Suprapubic skin (tissue), 4 donors: ENCODE results near the gene CDK11B. TPM values are rescaled to one million over a fixed set of nuclear protein-coding genes. Genes with fewer than 3 reads are reported as not detected.

Source experiments
- DNase-seq, 2 donors: peaks; one replicate each; pipeline ENCODE4 v3.0.0-alpha.2; 2019; ENCODE audit warnings: low spot score in 2 of 2
- H3K27ac ChIP-seq: fragments of 200-600 bp; sonication (generic); one replicate; pipeline ENCODE4 v1.5.1; 2019
- H3K27me3 ChIP-seq: fragments of 200-600 bp; sonication (generic); one replicate; pipeline ENCODE4 v1.5.1; 2019
- H3K36me3 ChIP-seq: fragments of 200-600 bp; sonication (generic); one replicate; pipeline ENCODE4 v1.5.1; 2019
- H3K4me1 ChIP-seq: fragments of 200-600 bp; sonication (generic); one replicate; pipeline ENCODE4 v1.5.1; 2019
- H3K4me3 ChIP-seq: fragments of 200-600 bp; sonication (generic); one replicate; pipeline ENCODE4 v1.5.1; 2019; ENCODE audit warnings: mild to moderate bottlenecking
- H3K9me3 ChIP-seq: fragments of 200-600 bp; sonication (generic); one replicate; pipeline ENCODE4 v1.5.1; 2019
- CTCF ChIP-seq, 2 donors: fragments of 200-600 bp in 1 of 2; fragments of 450-650 bp in 1 of 2; sonication (generic) in 1 of 2; IDR thresholded peaks; one replicate each; pipeline ENCODE4 v1.5.1; 2016 to 2019; ENCODE audit warnings: antibody characterized with exemption in 2 of 2, mild to moderate bottlenecking in 1 of 2, moderate library complexity in 1 of 2
- EP300 ChIP-seq: sonication (generic); formaldehyde crosslinking; IDR thresholded peaks from one replicate; pipeline ENCODE4 v1.6.1; 2017; ENCODE audit warnings: antibody characterized with exemption
- POLR2A ChIP-seq, 2 donors: fragments of 450-650 bp; IDR thresholded peaks; one replicate each; pipeline ENCODE4 v1.6.1; 2017; ENCODE audit warnings: antibody characterized with exemption in 2 of 2, mild to moderate bottlenecking in 2 of 2, moderate library complexity in 2 of 2
- POLR2AphosphoS5 ChIP-seq, 3 donors: sonication (generic); formaldehyde crosslinking; IDR thresholded peaks; one replicate each; pipeline ENCODE4 v1.6.1; 2017; ENCODE audit warnings: antibody characterized with exemption in 3 of 3
- WGBS: methylation state at CpG from one replicate; pipeline ENCODE4 v1.1.5; 2018; 5-methylcytosine and 5-hydroxymethylcytosine counted together
- total RNA-seq, 4 donors: library from RNA; depleted of rRNA; stranded (reverse); fragments of >200 nt; gene quantifications; one replicate each; pipeline ENCODE4 v1.1.0, GENCODE V29; 2016

CDK11B gene
- total RNA-seq, 4 donors from 2014 or later = 18.1 to 28.6 (median 23.3) TPM

DNA sequence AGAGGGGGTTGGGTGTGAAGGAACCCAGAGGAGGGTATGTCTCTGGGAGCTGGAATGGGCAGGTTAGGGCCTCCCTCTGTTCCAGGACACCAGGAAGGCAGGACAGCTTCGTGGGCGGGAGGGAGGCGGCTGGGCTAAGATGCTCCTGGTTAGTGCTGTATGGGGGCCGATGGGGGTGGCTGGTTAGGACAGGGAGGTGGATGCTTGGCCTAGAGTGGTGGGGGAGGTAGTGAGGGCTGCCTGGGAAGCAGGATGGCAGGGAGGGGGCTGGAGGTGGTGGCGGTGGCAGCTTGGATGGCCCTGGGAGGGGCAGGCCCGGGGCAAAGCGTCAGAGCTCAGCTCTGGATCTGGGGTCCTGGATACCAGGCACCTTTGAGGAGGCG, 33.0 kb downstream of the CDK11B start:
- no peak overlapping the region for H3K27ac ChIP-seq
- peaks cover 9% of the 10 kb centered on the region for H3K36me3 ChIP-seq
- DNase-seq = peak in 1 of 2 donors; percentile 72
- peaks cover 44% of the 10 kb centered on the region for H3K4me1 ChIP-seq
- no peak for TF ChIP-seq POLR2AphosphoS5 (IDR thresholded peaks at IDR 0.05)
- no peak for TF ChIP-seq CTCF (IDR thresholded peaks at IDR 0.05)
- no peak for TF ChIP-seq POLR2A (IDR thresholded peaks at IDR 0.05)
- TF ChIP-seq EP300 = no peak
- H3K27me3 ChIP-seq = peaks cover 15% of the 10 kb centered on the region
- no peaks in the 10 kb centered on the region for H3K9me3 ChIP-seq
- H3K4me3 ChIP-seq = no peak overlapping the region
- 76% methylated on average over 8 of the region's 8 CpGs for WGBS

- H3K4me3 ChIP-seq = no peak overlapping the region
- H3K27ac ChIP-seq = no peak overlapping the region
- TF ChIP-seq CTCF (IDR thresholded peaks at IDR 0.05) = no peak
- TF ChIP-seq EP300 = no peak
- TF ChIP-seq POLR2A (IDR thresholded peaks at IDR 0.05) = no peak
- TF ChIP-seq POLR2AphosphoS5 (IDR thresholded peaks at IDR 0.05) = no peak
- no peaks in the 10 kb centered on the region for H3K9me3 ChIP-seq
- 89% methylated on average over 25 of the region's 28 CpGs for WGBS
- DNase-seq = peak; percentile 72 to 76
- H3K36me3 ChIP-seq = peaks cover 9% of the 10 kb centered on the region
- peaks cover 11% of the 10 kb centered on the region for H3K27me3 ChIP-seq
- H3K4me1 ChIP-seq = peaks cover 40% of the 10 kb centered on the region
These were observed 33.4 kb downstream of the CDK11B start for GRCh38 chr1:1625404-1625775.

- Histone ChIP-seq H3K4me3 (no peak overlapping the region), H3K27me3 (peaks cover 6% of the 10 kb centered on the region), H3K4me1 (peaks cover 33% of the 10 kb centered on the region), H3K36me3 (peaks cover 9% of the 10 kb centered on the region), H3K27ac (no peak overlapping the region), H3K9me3 (no peaks in the 10 kb centered on the region)
- TF ChIP-seq EP300 (no peak), CTCF (IDR thresholded peaks at IDR 0.05) (no peak), POLR2AphosphoS5 (IDR thresholded peaks at IDR 0.05) (no peak), POLR2A (IDR thresholded peaks at IDR 0.05) (no peak)
- 79% methylated on average over 23 of the region's 38 CpGs for WGBS
- peak; percentile 67 to 78 for DNase-seq
These were observed 34.1 kb downstream of the CDK11B start for GRCh38 chr1:1624443-1625403.

DNA sequence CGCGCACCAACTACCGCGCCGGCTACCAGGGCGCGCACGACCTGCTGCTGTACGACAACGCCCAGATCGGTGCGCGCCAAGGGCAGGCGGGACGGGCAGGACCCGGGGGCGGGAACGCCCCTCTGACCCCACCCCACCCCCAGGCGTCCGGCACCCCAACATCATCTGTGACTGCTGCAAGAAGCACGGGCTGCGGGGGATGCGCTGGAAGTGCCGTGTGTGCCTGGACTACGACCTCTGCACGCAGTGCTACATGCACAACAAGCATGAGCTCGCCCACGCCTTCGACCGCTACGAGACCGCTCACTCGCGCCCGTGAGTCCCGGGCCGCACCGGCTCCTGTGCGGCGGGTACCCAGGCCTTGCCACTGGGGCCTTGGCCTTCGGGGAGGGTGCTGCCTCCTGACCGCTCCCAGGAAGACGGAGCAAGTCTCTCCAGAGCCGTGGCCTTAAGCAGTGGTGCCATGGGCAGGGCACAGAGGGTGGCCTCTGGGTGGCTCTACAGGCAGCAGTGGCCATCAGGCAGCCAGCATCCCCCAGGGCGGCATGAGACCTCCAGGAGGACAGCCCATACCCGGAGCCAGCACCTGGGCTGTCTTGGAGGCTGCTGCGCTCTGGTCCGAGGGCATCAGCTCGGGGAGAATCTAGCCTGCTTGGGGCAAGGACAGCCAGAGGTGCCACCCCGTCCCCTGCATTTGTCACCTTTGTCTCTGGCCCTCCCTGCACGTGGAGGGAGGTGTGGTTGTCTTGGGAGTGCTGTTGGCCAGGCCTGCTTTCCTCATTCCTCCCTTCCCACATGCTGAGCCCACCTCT, 35.0 kb downstream of the CDK11B start:
- no peaks in the 10 kb centered on the region for H3K9me3 ChIP-seq
- no peaks in the 10 kb centered on the region for H3K27me3 ChIP-seq
- WGBS = 91% methylated on average over 20 of the region's 51 CpGs
- no peak overlapping the region for H3K27ac ChIP-seq
- peaks cover 9% of the 10 kb centered on the region for H3K36me3 ChIP-seq
- TF ChIP-seq CTCF (IDR thresholded peaks at IDR 0.05) = no peak
- no peak for TF ChIP-seq POLR2AphosphoS5 (IDR thresholded peaks at IDR 0.05)
- no peak for TF ChIP-seq POLR2A (IDR thresholded peaks at IDR 0.05)
- TF ChIP-seq EP300 = no peak
- H3K4me3 ChIP-seq = no peak overlapping the region
- H3K4me1 ChIP-seq = peaks cover 24% of the 10 kb centered on the region
- no peak for DNase-seq

DNA sequence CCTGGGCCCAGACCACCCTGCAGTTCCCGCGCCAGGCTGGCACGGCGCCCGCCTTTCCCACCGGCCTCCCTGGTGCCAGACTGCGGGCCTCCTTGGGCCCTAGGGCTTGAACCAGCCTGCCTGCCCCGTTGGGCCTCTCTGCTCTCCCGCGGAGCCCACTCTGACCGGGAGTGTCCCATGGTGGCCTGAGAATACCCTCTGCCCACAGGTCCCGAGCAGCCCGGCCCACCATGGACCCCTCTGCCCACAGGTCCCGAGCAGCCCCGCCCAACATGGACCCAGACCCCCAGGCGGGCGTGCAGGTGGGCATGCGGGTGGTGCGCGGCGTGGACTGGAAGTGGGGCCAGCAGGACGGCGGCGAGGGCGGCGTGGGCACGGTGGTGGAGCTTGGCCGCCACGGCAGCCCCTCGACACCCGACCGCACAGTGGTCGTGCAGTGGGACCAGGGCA, 35.6 kb downstream of the CDK11B start:
- DNase-seq = peak in 1 of 2 donors; percentile 63
- Histone ChIP-seq H3K4me1 (peaks cover 18% of the 10 kb centered on the region), H3K27me3 (no peaks in the 10 kb centered on the region), H3K36me3 (peaks cover 11% of the 10 kb centered on the region), H3K4me3 (no peak overlapping the region), H3K9me3 (no peaks in the 10 kb centered on the region), H3K27ac (no peak overlapping the region)
- WGBS = no CpG with 5 or more reads among the region's 33 CpGs
- TF ChIP-seq EP300 (no peak), POLR2A (IDR thresholded peaks at IDR 0.05) (no peak), CTCF (IDR thresholded peaks at IDR 0.05) (no peak), POLR2AphosphoS5 (IDR thresholded peaks at IDR 0.05) (no peak)
